ENCODE data around the gene ASB3.

GRCh38 chr2:53655256-53655655, 131.5 kb downstream of the ASB3 start:
- TF ChIP-seq CTCF (conservative IDR thresholded peaks at IDR 0.05; ENCODE audit: low read depth, low read length) (no peak), EZH2phosphoT487 (IDR thresholded peaks at IDR 0.05; ENCODE audit: borderline replicate concordance, low read length) (no peak)

Measured in PC-3 (cell line).